NCI-H1105 treated with DMSO at 0.1 percent for 48 hours (cell line): Measurements from ENCODE around the gene ADCY2.

Experiments used
- DNase-seq: peaks from one replicate; lab custom pipeline; 2025; lab: John Stamatoyannopoulos, UW

Gene ADCY2

GRCh38 chr5:7664208-7664607 lies 268.3 kb downstream of the ADCY2 start:
- no peak for DNase-seq

GRCh38 chr5:7667216-7667767 lies 271.4 kb downstream of the ADCY2 start:
- DNase-seq, result no peak

- DNase-seq, result no peak
These were observed 272.2 kb downstream of the ADCY2 start for GRCh38 chr5:7668161-7668560.

GRCh38 chr5:7668627-7669026 lies 272.7 kb downstream of the ADCY2 start:
- no peak for DNase-seq

GRCh38 chr5:7671381-7671993 lies 275.5 kb downstream of the ADCY2 start:
- peak; percentile 53 for DNase-seq

GRCh38 chr5:7673658-7674057 lies 277.7 kb downstream of the ADCY2 start:
- DNase-seq, result no peak

GRCh38 chr5:7676455-7676854 lies 280.5 kb downstream of the ADCY2 start:
- peak; percentile 31 for DNase-seq

GRCh38 chr5:7678030-7678429 lies 282.1 kb downstream of the ADCY2 start:
- peak; percentile 21 for DNase-seq

GRCh38 chr5:7679663-7680062 lies 283.7 kb downstream of the ADCY2 start:
- DNase-seq, result no peak

- no peak for DNase-seq
These were observed 284.3 kb downstream of the ADCY2 start for GRCh38 chr5:7680260-7680659.

- no peak for DNase-seq
These were observed 286.4 kb downstream of the ADCY2 start for GRCh38 chr5:7682379-7682778.

GRCh38 chr5:7683753-7684152 lies 287.8 kb downstream of the ADCY2 start:
- no peak for DNase-seq

GRCh38 chr5:7684826-7685225 lies 288.9 kb downstream of the ADCY2 start:
- DNase-seq, result no peak

GRCh38 chr5:7686794-7687193 lies 290.9 kb downstream of the ADCY2 start:
- DNase-seq, result peak; percentile 13

- no peak for DNase-seq
These were observed 294.6 kb downstream of the ADCY2 start for GRCh38 chr5:7690557-7690956.

- no peak for DNase-seq
These were observed 309.3 kb downstream of the ADCY2 start for GRCh38 chr5:7705261-7705660.

GRCh38 chr5:7705736-7706135 lies 309.8 kb downstream of the ADCY2 start:
- DNase-seq, result no peak

GRCh38 chr5:7706256-7706655 lies 310.3 kb downstream of the ADCY2 start:
- DNase-seq, result no peak

- no peak for DNase-seq
These were observed 318.2 kb downstream of the ADCY2 start for GRCh38 chr5:7714119-7714518.

- DNase-seq, result no peak
These were observed 318.8 kb downstream of the ADCY2 start for GRCh38 chr5:7714697-7715096.

- no peak for DNase-seq
These were observed 321.8 kb downstream of the ADCY2 start for GRCh38 chr5:7717691-7718090.

GRCh38 chr5:7728076-7728475 lies 332.1 kb downstream of the ADCY2 start:
- peak; percentile 79 for DNase-seq

GRCh38 chr5:7741415-7742065 lies 345.6 kb downstream of the ADCY2 start:
- DNase-seq, result no peak

GRCh38 chr5:7742241-7742656 lies 346.3 kb downstream of the ADCY2 start:
- no peak for DNase-seq
